Cardiac muscle cell (in vitro differentiated cells and primary cell): Measurements from ENCODE around the gene DAPK1. TPM values are rescaled to one million over a fixed set of nuclear protein-coding genes. Genes with fewer than 3 reads are reported as not detected.
A peak's percentile ranks its signal among the peaks of the same experiment; 100 is the strongest.
"Not testable (repeated sequence)": the region's sequence is repeated elsewhere in the genome, so short reads cannot be mapped to it uniquely, and the experiment has no call there.

Source experiments
- DNase-seq, 2 donors: peaks; one replicate each; pipeline versions ENCODE4 v3.0.0 to v3.0.0-alpha.2; 2010 to 2017; ENCODE audit warnings: low read depth in 1 of 2, low spot score in 1 of 2
- H3K27ac ChIP-seq: fragments of 200-600 bp; sonication (generic); 2 replicates; pipeline ENCODE4 v1.5.1; 2016
- H3K27me3 ChIP-seq: fragments of 200-600 bp; sonication (generic); 2 replicates; pipeline ENCODE4 v1.6.0; 2016; ENCODE audit warnings: control low read depth
- H3K36me3 ChIP-seq: fragments of 200-600 bp; sonication (generic); 2 replicates; pipeline ENCODE4 v1.5.1; 2016; ENCODE audit warnings: control low read depth
- H3K4me1 ChIP-seq: fragments of 200-600 bp; sonication (generic); 2 replicates; pipeline ENCODE4 v1.8.1; 2017; ENCODE audit warnings: low read depth, mild to moderate bottlenecking, mixed run types
- H3K4me3 ChIP-seq: fragments of 200-600 bp; sonication (generic); 2 replicates; pipeline ENCODE4 v1.5.1; 2016; ENCODE audit warnings: mild to moderate bottlenecking
- H3K9me3 ChIP-seq: fragments of 200-600 bp; sonication (generic); 2 replicates; pipeline ENCODE4 v1.5.1; 2017; ENCODE audit warnings: low read depth, mild to moderate bottlenecking, control low read depth
- polyA plus RNA-seq: library from polyadenylated mRNA; unstranded; fragments of >200 nt; fragmentation: Nextera tagmentation; extraction: Ambion mirVana; gene quantifications from 2 replicates; pipeline ENCODE4 v1.2.1, GENCODE V29; 2016
- total RNA-seq: library from RNA; depleted of rRNA; stranded (reverse); fragments of >200 nt; gene quantifications from 2 replicates; pipeline ENCODE4 v1.2.3, GENCODE V29; 2016
- TF ChIP-seq, protein P1 (sequence below): IDR thresholded peaks from 2 replicates; pipeline ENCODE4 v1.5.1; 2012; ENCODE audit warnings: low read depth, mild to moderate bottlenecking, low read length

DAPK1 gene
- total and polyA plus RNA-seq, 2 experiments from 2014 or later, result 21.0 to 39.6 TPM

DNA sequence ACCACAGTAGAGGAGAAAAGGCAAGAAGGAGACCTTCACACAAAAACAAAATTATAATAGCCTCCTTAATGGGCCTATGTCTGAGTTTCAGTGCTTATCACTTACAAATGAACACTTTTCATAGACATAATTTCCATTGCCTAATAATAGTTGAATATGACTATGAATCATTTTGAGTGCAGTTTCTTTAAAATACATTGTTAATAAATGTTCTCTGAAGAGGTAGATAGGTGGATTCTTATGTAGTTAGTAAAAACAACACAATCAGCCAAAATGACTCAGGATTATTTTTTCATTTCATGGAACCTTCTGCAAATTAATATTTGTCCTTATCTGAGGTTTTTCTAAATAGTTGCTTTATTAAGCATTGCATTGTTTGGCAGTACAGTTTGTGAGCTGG lies 45.6 kb downstream of the DAPK1 start:
- Histone ChIP-seq H3K4me3 (no peak overlapping the region), H3K9me3 (no peaks in the 10 kb centered on the region), H3K4me1 (no peaks in the 10 kb centered on the region), H3K27me3 (no peaks in the 10 kb centered on the region), H3K36me3 (peaks cover 4% of the 10 kb centered on the region), H3K27ac (no peak overlapping the region)
- TF ChIP-seq, protein P1, sequence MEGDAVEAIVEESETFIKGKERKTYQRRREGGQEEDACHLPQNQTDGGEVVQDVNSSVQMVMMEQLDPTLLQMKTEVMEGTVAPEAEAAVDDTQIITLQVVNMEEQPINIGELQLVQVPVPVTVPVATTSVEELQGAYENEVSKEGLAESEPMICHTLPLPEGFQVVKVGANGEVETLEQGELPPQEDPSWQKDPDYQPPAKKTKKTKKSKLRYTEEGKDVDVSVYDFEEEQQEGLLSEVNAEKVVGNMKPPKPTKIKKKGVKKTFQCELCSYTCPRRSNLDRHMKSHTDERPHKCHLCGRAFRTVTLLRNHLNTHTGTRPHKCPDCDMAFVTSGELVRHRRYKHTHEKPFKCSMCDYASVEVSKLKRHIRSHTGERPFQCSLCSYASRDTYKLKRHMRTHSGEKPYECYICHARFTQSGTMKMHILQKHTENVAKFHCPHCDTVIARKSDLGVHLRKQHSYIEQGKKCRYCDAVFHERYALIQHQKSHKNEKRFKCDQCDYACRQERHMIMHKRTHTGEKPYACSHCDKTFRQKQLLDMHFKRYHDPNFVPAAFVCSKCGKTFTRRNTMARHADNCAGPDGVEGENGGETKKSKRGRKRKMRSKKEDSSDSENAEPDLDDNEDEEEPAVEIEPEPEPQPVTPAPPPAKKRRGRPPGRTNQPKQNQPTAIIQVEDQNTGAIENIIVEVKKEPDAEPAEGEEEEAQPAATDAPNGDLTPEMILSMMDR, result no peak
- DNase-seq, result peak in 1 of 2 donors; percentile 44

DNA sequence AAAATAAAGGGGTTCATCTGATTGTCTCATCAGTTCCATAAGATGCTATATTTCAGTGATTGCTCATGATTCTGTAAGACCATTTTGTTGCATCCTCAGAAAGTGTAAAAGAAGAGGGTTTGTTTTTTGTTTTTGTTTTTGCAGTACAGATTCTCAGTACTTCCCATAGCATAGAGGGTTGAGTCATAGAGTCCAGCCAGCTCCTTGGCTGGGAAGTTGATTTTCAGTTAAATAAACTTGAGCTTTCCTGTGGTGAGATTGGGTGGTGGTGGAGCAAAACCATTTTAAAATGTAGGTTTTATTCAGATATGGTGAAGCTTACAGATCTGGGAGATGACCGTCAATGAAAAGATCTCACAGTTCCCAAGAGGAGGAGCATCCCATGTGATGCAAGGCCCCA lies 48.2 kb downstream of the DAPK1 start:
- no peak overlapping the region for H3K4me3 ChIP-seq
- H3K9me3 ChIP-seq, result no peaks in the 10 kb centered on the region
- H3K27ac ChIP-seq, result no peak overlapping the region
- DNase-seq, result peak in 1 of 2 donors; percentile 57
- TF ChIP-seq, protein P1, result no peak
- H3K36me3 ChIP-seq, result peaks cover under 1% of the 10 kb centered on the region
- H3K4me1 ChIP-seq, result no peaks in the 10 kb centered on the region
- H3K27me3 ChIP-seq, result no peaks in the 10 kb centered on the region

DNA sequence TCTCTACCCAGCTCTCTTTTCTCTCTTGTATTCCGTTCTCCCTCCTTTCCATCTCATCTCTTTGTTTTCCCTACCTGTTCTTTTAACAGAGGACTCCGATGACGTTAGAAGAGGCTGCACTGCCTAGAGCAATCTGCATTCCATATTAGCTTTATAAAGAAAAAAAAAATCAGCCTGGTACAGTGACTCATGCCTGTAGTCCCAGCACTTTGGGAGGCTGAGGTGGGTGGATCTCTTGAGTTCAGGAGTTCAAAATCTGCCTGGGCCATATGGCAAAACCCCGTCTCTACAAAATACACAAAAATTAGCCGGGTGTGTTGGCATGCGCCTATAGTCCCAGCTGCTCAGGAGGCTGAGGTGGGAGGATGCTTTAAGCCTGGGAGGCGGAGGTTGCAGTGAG lies 49.0 kb downstream of the DAPK1 start:
- H3K27ac ChIP-seq, result no peak overlapping the region
- DNase-seq, result peak in 1 of 2 donors; percentile 41
- H3K4me3 ChIP-seq, result no peak overlapping the region
- no peaks in the 10 kb centered on the region for H3K27me3 ChIP-seq
- no peaks in the 10 kb centered on the region for H3K9me3 ChIP-seq
- H3K4me1 ChIP-seq, result no peaks in the 10 kb centered on the region
- no peaks in the 10 kb centered on the region for H3K36me3 ChIP-seq
- TF ChIP-seq, protein P1, result no peak

DNA sequence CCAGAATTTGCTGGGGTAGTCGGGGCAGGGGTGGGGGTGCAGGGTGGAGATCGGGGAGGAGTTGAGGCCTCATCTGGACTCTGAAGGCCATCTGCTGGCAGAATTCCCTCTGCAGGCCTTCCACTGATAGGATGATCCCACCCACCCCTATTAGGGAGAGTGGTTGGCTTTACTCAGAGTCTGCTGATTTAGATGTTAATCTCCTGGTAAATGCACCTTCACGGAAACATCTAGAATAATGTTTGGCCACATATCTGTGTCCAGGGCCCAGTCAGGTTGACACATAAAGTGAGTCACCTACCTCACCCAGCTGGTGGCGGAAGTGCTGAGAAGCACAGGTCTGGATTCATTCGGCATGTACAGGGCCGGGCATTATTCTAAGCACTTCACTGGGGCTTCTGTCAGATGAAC lies 50.0 kb downstream of the DAPK1 start:
- no peaks in the 10 kb centered on the region for H3K4me1 ChIP-seq
- DNase-seq, result no peak
- H3K36me3 ChIP-seq, result no peaks in the 10 kb centered on the region
- TF ChIP-seq, protein P1, result no peak
- no peak overlapping the region for H3K4me3 ChIP-seq
- no peaks in the 10 kb centered on the region for H3K9me3 ChIP-seq
- H3K27ac ChIP-seq, result no peak overlapping the region
- no peaks in the 10 kb centered on the region for H3K27me3 ChIP-seq

DNA sequence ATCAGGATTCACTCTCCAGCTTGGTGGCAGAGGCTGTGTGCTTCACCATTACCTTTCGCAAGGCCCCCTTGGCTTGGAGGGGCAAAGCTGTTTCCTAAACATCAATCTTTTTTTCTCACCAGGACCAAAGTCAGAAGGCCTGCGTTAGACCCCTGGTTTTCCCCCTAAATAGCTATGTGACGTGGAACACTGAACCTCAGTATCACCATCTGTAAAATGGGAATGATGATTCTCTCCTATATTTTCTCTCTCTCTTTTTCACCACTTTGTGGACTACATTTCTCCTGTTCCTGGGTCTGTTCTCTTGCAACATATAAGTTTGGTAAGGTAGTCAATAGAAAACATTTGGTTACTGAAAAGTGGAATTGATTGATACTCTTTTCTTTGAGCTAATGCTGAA lies 50.5 kb downstream of the DAPK1 start:
- Histone ChIP-seq H3K27me3 (no peaks in the 10 kb centered on the region), H3K4me1 (no peaks in the 10 kb centered on the region), H3K9me3 (no peaks in the 10 kb centered on the region), H3K36me3 (no peaks in the 10 kb centered on the region), H3K27ac (no peak overlapping the region), H3K4me3 (no peak overlapping the region)
- no peak for DNase-seq
- TF ChIP-seq, protein P1, result no peak

DNA sequence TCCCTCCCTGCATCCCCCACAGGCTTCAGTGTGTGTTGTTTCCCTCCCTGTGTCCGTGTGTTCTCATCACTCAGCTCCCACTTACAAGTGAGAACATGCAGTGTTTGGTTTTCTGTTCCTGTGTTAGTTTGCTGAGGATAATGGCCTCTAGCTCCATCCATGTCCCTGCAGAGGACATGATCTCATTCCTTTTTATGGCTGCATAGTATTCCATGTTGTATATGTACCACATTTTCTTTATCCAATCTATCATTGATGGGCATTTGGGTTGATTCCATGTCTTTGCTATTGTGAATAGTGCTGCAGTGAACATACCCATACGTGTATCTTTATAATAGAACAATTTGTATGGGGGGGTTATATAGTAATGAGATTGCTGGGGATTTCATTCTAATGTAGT lies 51.4 kb downstream of the DAPK1 start:
- H3K4me3 ChIP-seq, H3K36me3 ChIP-seq, H3K4me1 ChIP-seq, H3K27ac ChIP-seq, DNase-seq, H3K9me3 ChIP-seq, H3K27me3 ChIP-seq: not testable (repeated sequence)
